GM23338 (cell line): ENCODE results near the gene NHLH1.

Experiments
- CREB1 ChIP-seq: fragments of 250-450 bp; sonication (Bioruptor Pico); IDR thresholded peaks from 2 replicates; pipeline ENCODE4 v1.5.0; 2020; ENCODE audit warnings: low read depth, mild to moderate bottlenecking, moderate library complexity
- CTCF ChIP-seq, 2 experiments: fragments of 200-600 bp in 1 of 2; sonication (generic) in 1 of 2; conservative IDR thresholded peaks; 2 replicates each; pipeline versions ENCODE4 v1.5.1 to v1.6.1; 2016 to 2017; ENCODE audit warnings: antibody characterized with exemption in 2 of 2, low read depth in 2 of 2, mild to moderate bottlenecking in 2 of 2, moderate library complexity in 1 of 2
- ETS1 ChIP-seq: IDR thresholded peaks from 2 replicates; pipeline ENCODE4 v1.6.1; 2016; ENCODE audit warnings: antibody characterized with exemption
- EZH2 ChIP-seq: fragments of 200-600 bp; sonication (generic); IDR thresholded peaks from one replicate; pipeline ENCODE4 v1.8.0; 2017; ENCODE audit warnings: antibody characterized with exemption, mild to moderate bottlenecking, low read depth; ENCODE audit not compliant: unreplicated experiment
- EZH2phosphoT487 ChIP-seq: fragments of 200-600 bp; sonication (generic); IDR thresholded peaks from one replicate; pipeline ENCODE4 v1.8.1; 2018; ENCODE audit warnings: antibody characterized with exemption; ENCODE audit not compliant: unreplicated experiment
- NANOG ChIP-seq: IDR thresholded peaks from 2 replicates; pipeline ENCODE4 v1.6.1; 2016; ENCODE audit warnings: antibody characterized with exemption, borderline replicate concordance
- POLR2AphosphoS5 ChIP-seq: IDR thresholded peaks from 2 replicates; pipeline ENCODE4 v1.6.1; 2016; ENCODE audit warnings: antibody characterized with exemption, low read depth
- REST ChIP-seq: IDR thresholded peaks from one replicate; pipeline ENCODE4 v1.6.1; 2018; ENCODE audit warnings: antibody characterized with exemption; ENCODE audit not compliant: unreplicated experiment
- STAT1 ChIP-seq: IDR thresholded peaks from one replicate; pipeline ENCODE4 v1.6.1; 2016; ENCODE audit warnings: antibody characterized with exemption; ENCODE audit not compliant: unreplicated experiment

- no peak for TF ChIP-seq CTCF (conservative IDR thresholded peaks at IDR 0.05; ENCODE audit: low read depth in 2 of 2)
- no peak for TF ChIP-seq POLR2AphosphoS5
- TF ChIP-seq REST, result no peak
- TF ChIP-seq EZH2phosphoT487, result no peak
- TF ChIP-seq EZH2, result no peak
- TF ChIP-seq NANOG, result no peak
- TF ChIP-seq CREB1 (CRISPR knock-in tag), result no peak
- TF ChIP-seq STAT1, result no peak
- no peak for TF ChIP-seq ETS1
Measured at GRCh38 chr1:160346958-160347357, 19.9 kb upstream of the NHLH1 start.
